NB4 (cell line): Measurements from ENCODE around the gene MESP1.

Source experiments
- CTCF ChIP-seq: IDR thresholded peaks from one replicate; pipeline ENCODE4 v1.5.1; 2012; ENCODE audit warnings: low read depth, low read length
- POLR2A ChIP-seq: IDR thresholded peaks from 2 replicates; pipeline ENCODE4 v1.6.1; 2011; ENCODE audit warnings: mild to moderate bottlenecking; ENCODE audit not compliant: insufficient read length; ENCODE audit errors: extremely low read depth

- TF ChIP-seq CTCF (no peak), POLR2A (no peak)
Measured at GRCh38 chr15:89785774-89786140, 34.7 kb upstream of the MESP1 start.
